Liver (tissue), 9 donors: ENCODE results near the gene PITX2. TPM values are rescaled to one million over a fixed set of nuclear protein-coding genes. Genes with fewer than 3 reads are reported as not detected.

Experiments
- DNase-seq: peaks from one replicate; pipeline ENCODE4 v3.0.0-alpha.2; 2017; ENCODE audit warnings: low spot score
- H3K27ac ChIP-seq, 2 donors: one replicate each; pipeline ENCODE4 v1.7.0; 2013; ENCODE audit warnings: inconsistent platforms in 2 of 2, low read length in 2 of 2, control low read depth in 1 of 2, low read depth in 1 of 2, mild to moderate bottlenecking in 1 of 2
- H3K27me3 ChIP-seq, 4 donors: one replicate each; pipeline versions ENCODE4 v1.6.1 to v1.7.0; 2013; ENCODE audit warnings: low read length in 3 of 4, inconsistent platforms in 1 of 4, mild to moderate bottlenecking in 1 of 4, moderate library complexity in 1 of 4; ENCODE audit not compliant: control insufficient read depth in 4 of 4, insufficient read depth in 4 of 4
- H3K36me3 ChIP-seq, 4 donors: one replicate each; pipeline versions ENCODE4 v1.6.1 to v1.7.0; 2013; ENCODE audit warnings: low read length in 3 of 4, mild to moderate bottlenecking in 3 of 4, low read depth in 1 of 4, moderate library complexity in 1 of 4; ENCODE audit not compliant: control insufficient read depth in 4 of 4, insufficient read depth in 3 of 4
- H3K4me1 ChIP-seq, 4 donors: one replicate each; pipeline versions ENCODE4 v1.6.1 to v1.7.0; 2013; ENCODE audit warnings: low read length in 3 of 4, mild to moderate bottlenecking in 3 of 4, moderate library complexity in 1 of 4; ENCODE audit not compliant: control insufficient read depth in 4 of 4, insufficient read depth in 4 of 4
- H3K4me3 ChIP-seq, 3 donors: one replicate each; pipeline versions ENCODE4 v1.6.1 to v1.7.0; 2013; ENCODE audit warnings: low read length in 3 of 3, control low read depth in 1 of 3, low read depth in 1 of 3, mild to moderate bottlenecking in 1 of 3
- H3K9ac ChIP-seq, 2 donors: one replicate each; pipeline ENCODE4 v1.7.0; 2013; ENCODE audit warnings: low read length in 2 of 2, mild to moderate bottlenecking in 2 of 2, moderate library complexity in 2 of 2, control low read depth in 1 of 2, low read depth in 1 of 2
- H3K9me3 ChIP-seq, 4 donors: one replicate each; pipeline versions ENCODE4 v1.6.1 to v1.7.0; 2013; ENCODE audit warnings: low read length in 3 of 4; ENCODE audit not compliant: control insufficient read depth in 4 of 4
- EGR1 ChIP-seq, 2 donors: IDR thresholded peaks; 2 replicates each; pipeline ENCODE4 v1.6.1; 2016 to 2018; ENCODE audit warnings: antibody characterized with exemption in 2 of 2, low read depth in 2 of 2
- FOXA1 ChIP-seq: IDR thresholded peaks from 2 replicates; pipeline ENCODE4 v1.6.1; 2016; ENCODE audit warnings: antibody characterized with exemption
- FOXA2 ChIP-seq: IDR thresholded peaks from 2 replicates; pipeline ENCODE4 v1.6.1; 2016; ENCODE audit warnings: antibody characterized with exemption
- GABPA ChIP-seq, 2 donors: IDR thresholded peaks in 1 of 2; conservative IDR thresholded peaks in 1 of 2; 2 replicates each; pipeline ENCODE4 v1.6.1; 2016; ENCODE audit warnings: antibody characterized with exemption in 2 of 2, mild to moderate bottlenecking in 1 of 2, moderate library complexity in 1 of 2
- HNF4A ChIP-seq, 2 donors: conservative IDR thresholded peaks; 2 replicates each; pipeline ENCODE4 v1.6.1; 2016; ENCODE audit warnings: antibody characterized with exemption in 2 of 2, mild to moderate bottlenecking in 2 of 2
- JUND ChIP-seq, 2 donors: IDR thresholded peaks; 2 replicates each; pipeline ENCODE4 v1.6.1; 2016; ENCODE audit warnings: antibody characterized with exemption in 2 of 2
- MAX ChIP-seq: IDR thresholded peaks from 2 replicates; pipeline ENCODE4 v1.6.1; 2016; ENCODE audit warnings: antibody characterized with exemption
- NR2F2 ChIP-seq: IDR thresholded peaks from 2 replicates; pipeline ENCODE4 v1.6.1; 2016; ENCODE audit warnings: antibody characterized with exemption
- RAD21 ChIP-seq, 2 donors: IDR thresholded peaks; 2 replicates each; pipeline ENCODE4 v1.6.1; 2016; ENCODE audit warnings: antibody characterized with exemption in 2 of 2, mild to moderate bottlenecking in 2 of 2
- RXRA ChIP-seq, 2 donors: IDR thresholded peaks; 2 replicates each; pipeline ENCODE4 v1.6.1; 2017 to 2018; ENCODE audit warnings: antibody characterized with exemption in 2 of 2, mild to moderate bottlenecking in 1 of 2
- SP1 ChIP-seq: IDR thresholded peaks from 2 replicates; pipeline ENCODE4 v1.6.1; 2018; ENCODE audit warnings: antibody characterized with exemption, mild to moderate bottlenecking
- TAF1 ChIP-seq: conservative IDR thresholded peaks from 2 replicates; pipeline ENCODE4 v1.6.1; 2016; ENCODE audit warnings: antibody characterized with exemption, mild to moderate bottlenecking
- YY1 ChIP-seq: IDR thresholded peaks from 2 replicates; pipeline ENCODE4 v1.6.1; 2016; ENCODE audit warnings: antibody characterized with exemption, mild to moderate bottlenecking
- ZBTB33 ChIP-seq: IDR thresholded peaks from 2 replicates; pipeline ENCODE4 v1.6.1; 2016; ENCODE audit warnings: antibody characterized with exemption
- WGBS: extraction: QIAGEN DNeasy Blood & Tissue Kit; methylation state at CpG from one replicate; pipeline ENCODE4 v1.1.7; 2013; 5-methylcytosine and 5-hydroxymethylcytosine counted together
- polyA plus RNA-seq, 2 donors: library from polyadenylated mRNA; stranded (reverse) in 1 of 2; unstranded in 1 of 2; fragments of 200-250 nt in 1 of 2; fragments of >200 nt in 1 of 2; fragmentation: Nextera tagmentation in 1 of 2; extraction: Ambion mirVana in 1 of 2; gene quantifications; one replicate each; pipeline versions ENCODE4 v1.2.1 to v1.2.3, GENCODE V29; 2013 to 2015
- total RNA-seq, 2 donors: library from RNA; depleted of rRNA; stranded (reverse); fragments of >200 nt; gene quantifications; one replicate each; pipeline ENCODE4 v1.2.3, GENCODE V29; 2014
- TF ChIP-seq, protein P1 (sequence below): IDR thresholded peaks from 2 replicates; pipeline ENCODE4 v1.6.1; 2016; ENCODE audit warnings: antibody characterized with exemption, mild to moderate bottlenecking
- TF ChIP-seq, protein P2 (sequence below): fragments of 150-350 bp; IDR thresholded peaks from 2 replicates; pipeline ENCODE4 v1.5.1; 2017; ENCODE audit warnings: improper control_type of control experiment, low read depth, low read length; ENCODE audit not compliant: missing input control
- TF ChIP-seq, protein P3 (sequence below): IDR thresholded peaks from 2 replicates; pipeline ENCODE4 v1.6.1; 2016; ENCODE audit warnings: antibody characterized with exemption
- donor health status: healthy.
- donor health status: healthy.
- donor health status: healthy.
- donor health status: healthy.
- donor health status: healthy.

PITX2 gene
- total and polyA plus RNA-seq, 4 donors: 0.06 TPM; not detected in 3

DNA sequence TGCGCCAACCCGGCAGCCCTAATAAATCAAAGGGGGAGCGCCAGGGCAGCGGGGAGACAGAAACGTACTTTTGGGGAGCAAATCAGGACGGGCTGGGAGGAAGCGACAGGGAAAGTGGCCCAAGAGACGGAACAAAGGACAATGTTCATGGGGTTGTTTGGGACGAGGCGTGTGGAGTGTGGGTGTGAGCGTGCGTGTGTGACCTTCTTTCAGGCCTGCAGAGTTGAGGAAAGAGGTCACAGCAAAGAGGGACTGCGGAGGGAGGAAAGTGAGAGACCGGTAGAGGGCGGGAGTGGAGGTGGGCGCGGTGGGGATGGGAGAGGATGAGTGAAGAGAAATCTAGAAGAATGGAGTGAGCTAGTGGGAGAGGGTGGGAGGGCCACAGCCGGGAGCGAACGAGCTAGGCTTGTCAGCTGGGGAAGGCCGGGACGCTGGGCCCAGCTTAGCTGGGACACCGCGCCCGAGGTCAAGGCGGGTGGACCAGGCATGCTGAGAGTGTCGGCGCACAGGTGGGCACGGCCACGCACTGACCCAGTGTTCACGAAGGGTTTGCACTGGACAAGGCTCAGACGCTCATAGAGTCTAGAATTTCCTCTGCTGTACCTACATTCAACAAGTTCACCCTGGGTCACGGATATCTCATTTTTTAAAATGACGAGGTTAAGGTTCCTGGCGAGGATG is 14.7 kb upstream of the PITX2 start:
- no peak for DNase-seq
- no peak overlapping the region for H3K9ac ChIP-seq
- 7% methylated on average over 35 of the region's 35 CpGs for WGBS
- TF ChIP-seq NR2F2: no peak
- TF ChIP-seq MAX: no peak
- no peak for TF ChIP-seq FOXA1
- TF ChIP-seq, protein P1, sequence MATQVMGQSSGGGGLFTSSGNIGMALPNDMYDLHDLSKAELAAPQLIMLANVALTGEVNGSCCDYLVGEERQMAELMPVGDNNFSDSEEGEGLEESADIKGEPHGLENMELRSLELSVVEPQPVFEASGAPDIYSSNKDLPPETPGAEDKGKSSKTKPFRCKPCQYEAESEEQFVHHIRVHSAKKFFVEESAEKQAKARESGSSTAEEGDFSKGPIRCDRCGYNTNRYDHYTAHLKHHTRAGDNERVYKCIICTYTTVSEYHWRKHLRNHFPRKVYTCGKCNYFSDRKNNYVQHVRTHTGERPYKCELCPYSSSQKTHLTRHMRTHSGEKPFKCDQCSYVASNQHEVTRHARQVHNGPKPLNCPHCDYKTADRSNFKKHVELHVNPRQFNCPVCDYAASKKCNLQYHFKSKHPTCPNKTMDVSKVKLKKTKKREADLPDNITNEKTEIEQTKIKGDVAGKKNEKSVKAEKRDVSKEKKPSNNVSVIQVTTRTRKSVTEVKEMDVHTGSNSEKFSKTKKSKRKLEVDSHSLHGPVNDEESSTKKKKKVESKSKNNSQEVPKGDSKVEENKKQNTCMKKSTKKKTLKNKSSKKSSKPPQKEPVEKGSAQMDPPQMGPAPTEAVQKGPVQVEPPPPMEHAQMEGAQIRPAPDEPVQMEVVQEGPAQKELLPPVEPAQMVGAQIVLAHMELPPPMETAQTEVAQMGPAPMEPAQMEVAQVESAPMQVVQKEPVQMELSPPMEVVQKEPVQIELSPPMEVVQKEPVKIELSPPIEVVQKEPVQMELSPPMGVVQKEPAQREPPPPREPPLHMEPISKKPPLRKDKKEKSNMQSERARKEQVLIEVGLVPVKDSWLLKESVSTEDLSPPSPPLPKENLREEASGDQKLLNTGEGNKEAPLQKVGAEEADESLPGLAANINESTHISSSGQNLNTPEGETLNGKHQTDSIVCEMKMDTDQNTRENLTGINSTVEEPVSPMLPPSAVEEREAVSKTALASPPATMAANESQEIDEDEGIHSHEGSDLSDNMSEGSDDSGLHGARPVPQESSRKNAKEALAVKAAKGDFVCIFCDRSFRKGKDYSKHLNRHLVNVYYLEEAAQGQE: no peak
- TF ChIP-seq TAF1: no peak
- TF ChIP-seq JUND (IDR thresholded peaks at IDR 0.05): no peak
- TF ChIP-seq, protein P2, sequence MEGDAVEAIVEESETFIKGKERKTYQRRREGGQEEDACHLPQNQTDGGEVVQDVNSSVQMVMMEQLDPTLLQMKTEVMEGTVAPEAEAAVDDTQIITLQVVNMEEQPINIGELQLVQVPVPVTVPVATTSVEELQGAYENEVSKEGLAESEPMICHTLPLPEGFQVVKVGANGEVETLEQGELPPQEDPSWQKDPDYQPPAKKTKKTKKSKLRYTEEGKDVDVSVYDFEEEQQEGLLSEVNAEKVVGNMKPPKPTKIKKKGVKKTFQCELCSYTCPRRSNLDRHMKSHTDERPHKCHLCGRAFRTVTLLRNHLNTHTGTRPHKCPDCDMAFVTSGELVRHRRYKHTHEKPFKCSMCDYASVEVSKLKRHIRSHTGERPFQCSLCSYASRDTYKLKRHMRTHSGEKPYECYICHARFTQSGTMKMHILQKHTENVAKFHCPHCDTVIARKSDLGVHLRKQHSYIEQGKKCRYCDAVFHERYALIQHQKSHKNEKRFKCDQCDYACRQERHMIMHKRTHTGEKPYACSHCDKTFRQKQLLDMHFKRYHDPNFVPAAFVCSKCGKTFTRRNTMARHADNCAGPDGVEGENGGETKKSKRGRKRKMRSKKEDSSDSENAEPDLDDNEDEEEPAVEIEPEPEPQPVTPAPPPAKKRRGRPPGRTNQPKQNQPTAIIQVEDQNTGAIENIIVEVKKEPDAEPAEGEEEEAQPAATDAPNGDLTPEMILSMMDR: no peak
- no peak for TF ChIP-seq RXRA (IDR thresholded peaks at IDR 0.05)
- TF ChIP-seq RAD21 (IDR thresholded peaks at IDR 0.05): no peak
- TF ChIP-seq ZBTB33: no peak
- no peak for TF ChIP-seq GABPA (IDR thresholded peaks at IDR 0.05 in 1 of 2, conservative IDR thresholded peaks at IDR 0.05 in 1 of 2)
- no peak for TF ChIP-seq HNF4A (conservative IDR thresholded peaks at IDR 0.05)
- TF ChIP-seq FOXA2: no peak
- no peak for TF ChIP-seq EGR1 (IDR thresholded peaks at IDR 0.05; ENCODE audit: low read depth in 2 of 2)
- TF ChIP-seq SP1: no peak
- TF ChIP-seq YY1: no peak
- TF ChIP-seq, protein P3, sequence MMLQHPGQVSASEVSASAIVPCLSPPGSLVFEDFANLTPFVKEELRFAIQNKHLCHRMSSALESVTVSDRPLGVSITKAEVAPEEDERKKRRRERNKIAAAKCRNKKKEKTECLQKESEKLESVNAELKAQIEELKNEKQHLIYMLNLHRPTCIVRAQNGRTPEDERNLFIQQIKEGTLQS: no peak
- H3K4me1 ChIP-seq: peaks cover 4 to 13% (median 11%) of the 10 kb centered on the region in 4 donors
- H3K36me3 ChIP-seq: no peaks in the 10 kb centered on the region
- no peak overlapping the region for H3K27ac ChIP-seq
- H3K4me3 ChIP-seq: no peak overlapping the region
- peaks cover 6 to 63% (median 36%) of the 10 kb centered on the region in 4 donors for H3K27me3 ChIP-seq
- H3K9me3 ChIP-seq: peaks cover 0 to 11% (median 2%) of the 10 kb centered on the region in 4 donors
